Lung (tissue), 12 donors: ENCODE results near the gene RCSD1. TPM values are rescaled to one million over a fixed set of nuclear protein-coding genes. Genes with fewer than 3 reads are reported as not detected.

Experiments used
- ATAC-seq: fragments of 200-7000 bp; cut with Tn5 transposase; one replicate; pipeline ENCODE4 v1.9.1; 2020; ENCODE audit warnings: moderate number of reproducible peaks; ENCODE audit not compliant: insufficient read depth, low FRiP score
- DNase-seq, 3 donors: peaks; one replicate each; pipeline ENCODE4 v3.0.0-alpha.2; 2013 to 2017
- H3K27ac ChIP-seq, 2 donors: one replicate each; pipeline ENCODE4 v1.5.1; 2013; ENCODE audit warnings: mild to moderate bottlenecking in 2 of 2, moderate library complexity in 2 of 2, control low read depth in 1 of 2, inconsistent platforms in 1 of 2, low read depth in 1 of 2, low read length in 1 of 2
- H3K27me3 ChIP-seq, 3 donors: one replicate each; pipeline ENCODE4 v1.5.1; 2013; ENCODE audit warnings: low read length in 2 of 3; ENCODE audit not compliant: control insufficient read depth in 3 of 3, insufficient read depth in 3 of 3
- H3K36me3 ChIP-seq, 4 donors: one replicate each; pipeline ENCODE4 v1.5.1; 2013; ENCODE audit warnings: low read length in 4 of 4, mild to moderate bottlenecking in 1 of 4, moderate library complexity in 1 of 4; ENCODE audit not compliant: control insufficient read depth in 4 of 4, insufficient read depth in 4 of 4
- H3K4me1 ChIP-seq, 5 donors: one replicate each; pipeline ENCODE4 v1.5.1; 2013; ENCODE audit warnings: low read length in 5 of 5, mild to moderate bottlenecking in 2 of 5, moderate library complexity in 1 of 5; ENCODE audit not compliant: control insufficient read depth in 5 of 5, insufficient read depth in 5 of 5
- H3K4me3 ChIP-seq: one replicate; pipeline ENCODE4 v1.5.1; 2013; ENCODE audit warnings: mild to moderate bottlenecking, control low read depth, moderate library complexity
- H3K9ac ChIP-seq, 2 donors: one replicate each; pipeline ENCODE4 v1.5.1; 2013; ENCODE audit warnings: low read length in 2 of 2, control low read depth in 1 of 2; ENCODE audit not compliant: insufficient read depth in 1 of 2
- H3K9me3 ChIP-seq, 4 donors: one replicate each; pipeline ENCODE4 v1.5.1; 2013; ENCODE audit warnings: low read length in 3 of 4, mild to moderate bottlenecking in 1 of 4, moderate library complexity in 1 of 4; ENCODE audit not compliant: control insufficient read depth in 4 of 4, insufficient read depth in 3 of 4
- WGBS, 2 donors: extraction: QIAGEN DNeasy Blood & Tissue Kit; methylation state at CpG; one replicate each; pipeline ENCODE4 v1.1.7; 2013; 5-methylcytosine and 5-hydroxymethylcytosine counted together
- polyA plus RNA-seq, 2 donors: library from polyadenylated mRNA; stranded (reverse); fragments of 200-250 nt; gene quantifications; one replicate each; pipeline ENCODE4 v1.2.1, GENCODE V29; 2013
- total RNA-seq, 2 donors: library from RNA; depleted of rRNA in 1 of 2; stranded (reverse); fragments of >200 nt in 1 of 2; gene quantifications; one replicate each; pipeline ENCODE4 v1.2.1, GENCODE V29; 2014 to 2021
- TF ChIP-seq, protein P1 (sequence below): IDR thresholded peaks from 2 replicates; pipeline ENCODE4 v1.5.1; 2012; ENCODE audit warnings: mild to moderate bottlenecking; ENCODE audit errors: control extremely low read depth, extremely low read depth
- donor health status: control.
- donor health status: control.
- donor health status: Bipolar disorder and iron deficiency.
- donor health status: healthy.
- donor health status: DM: yes; HTN: yes; CAD: no.

RCSD1 gene
- total and polyA plus RNA-seq, 4 donors, result 7.6 to 29.4 (median 23.8) TPM

DNA sequence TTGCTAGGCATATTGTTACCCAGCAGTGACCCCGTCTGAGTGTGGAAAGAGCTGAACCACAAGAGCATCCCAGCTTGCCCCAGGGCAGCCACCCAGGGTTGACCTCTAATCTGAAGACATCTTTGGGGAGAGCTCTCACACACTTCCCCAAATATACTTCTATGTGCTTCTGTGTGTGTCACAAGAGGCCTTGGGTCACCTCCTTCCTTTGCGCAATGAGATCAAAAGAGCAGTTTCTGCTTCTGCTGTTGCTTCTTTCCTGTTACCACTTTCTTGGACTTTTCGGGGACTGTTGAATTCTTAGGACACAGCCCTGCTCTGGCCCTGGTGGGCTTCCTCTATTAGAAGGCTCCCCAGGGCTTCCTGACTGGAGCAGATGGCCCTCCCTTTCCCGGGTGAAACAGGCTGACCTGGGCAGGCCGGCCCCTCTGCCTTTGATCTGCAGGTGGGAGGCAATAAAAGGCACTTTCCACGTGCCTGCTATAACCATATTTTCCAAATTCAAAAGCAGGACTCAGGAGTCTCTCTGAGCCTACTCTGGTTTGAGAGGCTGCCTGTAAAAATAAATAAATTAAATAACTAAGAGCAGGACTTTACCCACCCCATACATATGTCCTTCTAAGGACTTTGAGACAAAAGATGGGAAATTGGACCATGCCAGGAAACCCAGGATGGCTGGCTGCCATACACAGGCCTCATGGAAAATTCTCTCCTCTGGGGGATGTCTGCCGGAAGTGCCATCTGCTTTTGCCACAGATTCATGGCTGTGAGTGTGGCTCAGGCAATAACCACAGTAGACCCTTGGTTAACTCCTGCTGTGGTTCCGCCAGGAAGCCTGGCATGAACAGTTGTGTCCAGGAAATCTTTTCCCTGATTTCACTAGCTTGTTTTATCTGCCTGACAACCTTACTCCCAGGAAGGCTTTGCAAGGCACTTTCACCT lies 28.3 kb upstream of the RCSD1 start:
- peak; percentile 16 to 26 (median 24) for DNase-seq
- peak overlapping the region; percentile 37 to 79 for H3K27ac ChIP-seq
- H3K4me3 ChIP-seq, result no peak overlapping the region
- H3K9ac ChIP-seq, result no peak overlapping the region
- 19 to 44% methylated on average over 8 of the region's 8 CpGs for WGBS, 2 donors
- H3K36me3 ChIP-seq, result no peaks in the 10 kb centered on the region
- peaks cover 0 to 17% (median 3%) of the 10 kb centered on the region in 5 donors for H3K4me1 ChIP-seq
- peak; percentile 83 for ATAC-seq
- no peaks in the 10 kb centered on the region for H3K9me3 ChIP-seq
- no peaks in the 10 kb centered on the region for H3K27me3 ChIP-seq
- TF ChIP-seq, protein P1, sequence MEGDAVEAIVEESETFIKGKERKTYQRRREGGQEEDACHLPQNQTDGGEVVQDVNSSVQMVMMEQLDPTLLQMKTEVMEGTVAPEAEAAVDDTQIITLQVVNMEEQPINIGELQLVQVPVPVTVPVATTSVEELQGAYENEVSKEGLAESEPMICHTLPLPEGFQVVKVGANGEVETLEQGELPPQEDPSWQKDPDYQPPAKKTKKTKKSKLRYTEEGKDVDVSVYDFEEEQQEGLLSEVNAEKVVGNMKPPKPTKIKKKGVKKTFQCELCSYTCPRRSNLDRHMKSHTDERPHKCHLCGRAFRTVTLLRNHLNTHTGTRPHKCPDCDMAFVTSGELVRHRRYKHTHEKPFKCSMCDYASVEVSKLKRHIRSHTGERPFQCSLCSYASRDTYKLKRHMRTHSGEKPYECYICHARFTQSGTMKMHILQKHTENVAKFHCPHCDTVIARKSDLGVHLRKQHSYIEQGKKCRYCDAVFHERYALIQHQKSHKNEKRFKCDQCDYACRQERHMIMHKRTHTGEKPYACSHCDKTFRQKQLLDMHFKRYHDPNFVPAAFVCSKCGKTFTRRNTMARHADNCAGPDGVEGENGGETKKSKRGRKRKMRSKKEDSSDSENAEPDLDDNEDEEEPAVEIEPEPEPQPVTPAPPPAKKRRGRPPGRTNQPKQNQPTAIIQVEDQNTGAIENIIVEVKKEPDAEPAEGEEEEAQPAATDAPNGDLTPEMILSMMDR, result no peak

DNA sequence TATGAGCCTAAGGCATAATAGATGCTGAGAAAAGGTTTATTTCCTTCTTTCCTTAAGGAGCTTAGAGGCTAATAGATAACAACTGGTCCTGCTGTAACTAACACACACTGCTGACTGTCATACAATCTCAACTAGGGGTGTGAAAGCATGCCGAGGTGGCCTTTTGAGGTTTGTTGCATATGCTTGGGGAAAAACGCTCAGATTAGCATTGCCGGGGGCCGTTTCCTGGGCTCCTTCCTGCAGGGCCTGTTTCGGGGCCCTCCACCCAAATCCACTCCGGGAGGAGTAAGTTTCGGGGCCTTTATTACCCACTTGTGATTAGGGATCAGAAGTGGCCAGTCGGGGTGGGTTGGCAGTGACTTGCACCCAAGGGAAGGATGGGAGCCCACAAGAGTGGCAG lies 27.2 kb upstream of the RCSD1 start:
- no peaks in the 10 kb centered on the region for H3K36me3 ChIP-seq
- DNase-seq (no peak), ATAC-seq (no peak)

GRCh38 chr1:167605576-167605975 lies 24.5 kb upstream of the RCSD1 start:
- Histone ChIP-seq H3K27me3 (no peaks in the 10 kb centered on the region), H3K4me1 (peaks cover 0 to 9% (median 3%) of the 10 kb centered on the region in 5 donors), H3K27ac (no peak overlapping the region), H3K9ac (no peak overlapping the region), H3K36me3 (no peaks in the 10 kb centered on the region), H3K9me3 (peaks cover 0 to 5% (median 1%) of the 10 kb centered on the region in 4 donors), H3K4me3 (no peak overlapping the region)
- DNase-seq (no peak), ATAC-seq (no peak)
- TF ChIP-seq, protein P1, result no peak
- 79 to 88% methylated on average over 3 of the region's 3 CpGs for WGBS, 2 donors

More for the DNA sequence above, 27.2 kb upstream of the RCSD1 start:
- Histone ChIP-seq H3K4me1 (peaks cover 0 to 17% (median 3%) of the 10 kb centered on the region in 5 donors), H3K27ac (no peak overlapping the region), H3K9ac (no peak overlapping the region), H3K9me3 (peaks cover 0 to 5% (median 1%) of the 10 kb centered on the region in 4 donors), H3K27me3 (no peaks in the 10 kb centered on the region), H3K4me3 (no peak overlapping the region)
- TF ChIP-seq, protein P1, result no peak
- WGBS, 2 donors, result 43 to 66% methylated on average over 8 of the region's 8 CpGs
